ENCODE data around the gene GNG7. TPM values are rescaled to one million over a fixed set of nuclear protein-coding genes. Genes with fewer than 3 reads are reported as not detected.
A peak's percentile ranks its signal among the peaks of the same experiment; 100 is the strongest.

Gene GNG7
- total RNA-seq, 1 experiment from 2014 or later = 7.7 TPM

GRCh38 chr19:2700660-2701360 lies 1.7 kb downstream of the GNG7 start:
- no peak for TF ChIP-seq CTCF (conservative IDR thresholded peaks at IDR 0.05)
- H3K9ac ChIP-seq (ENCODE audit: extremely low read depth, insufficient read length, low read length) = no peak overlapping the region
- no peak overlapping the region for H2BK12ac ChIP-seq (ENCODE audit: insufficient read length, low read depth, low read length)
- no peak overlapping the region for H2BK5ac ChIP-seq (ENCODE audit: insufficient read length, low read length)
- Mint-ChIP-seq H3K4me3 (peak overlapping the region; percentile 78 to 95; a peak in 4 of 5 replicates), H3K36me3 (ENCODE audit: insufficient read depth in 1 of 3, low read depth in 3 of 3) (no peaks in the 10 kb centered on the region; a peak in 1 of 7 replicates), H3K4me1 (peaks cover 12 to 17% of the 10 kb centered on the region in 2 experiments), H3K27me3 (ENCODE audit: low read depth) (peaks cover 29% of the 10 kb centered on the region), H3K9me3 (no peaks in the 10 kb centered on the region), H3K27ac (peak overlapping the region in 1 of 3 experiments; percentile 33; a peak in 1 of 7 replicates)
- peak overlapping the region; percentile 98 for H3K4me2 ChIP-seq (ENCODE audit: insufficient read depth, insufficient read length, low read length)
- H4K20me1 ChIP-seq (ENCODE audit: control insufficient read depth, insufficient read depth, insufficient read length) = no peaks in the 10 kb centered on the region
- no peak overlapping the region for H3T11ph ChIP-seq (ENCODE audit: low read length)
- no peaks in the 10 kb centered on the region for H3K9me3 ChIP-seq (ENCODE audit: control insufficient read depth, low read depth, low read length)
- peaks cover 7% of the 10 kb centered on the region for H3K23me2 ChIP-seq (ENCODE audit: insufficient read length, low read depth, low read length, poor library complexity, severe bottlenecking)
- no peak overlapping the region for H3K18ac ChIP-seq (ENCODE audit: insufficient read length, low read depth, low read length)
- no peak overlapping the region for H4K5ac ChIP-seq (ENCODE audit: insufficient read length, low read depth, low read length)
- H2BK120ac ChIP-seq (ENCODE audit: low read depth, low read length, poor library complexity, severe bottlenecking) = no peak overlapping the region
- H3K79me1 ChIP-seq (ENCODE audit: insufficient read depth, low read depth, low read length, poor library complexity, severe bottlenecking) = no peaks in the 10 kb centered on the region
- H3K4me1 ChIP-seq (ENCODE audit: insufficient read depth, low read length) = no peaks in the 10 kb centered on the region
- no CpG with 5 or more reads among the region's 26 CpGs for WGBS (ENCODE audit: extremely low coverage, insufficient read length, low lambda C conversion rate)
- H3K23ac ChIP-seq (ENCODE audit: insufficient read length, low read depth, low read length) = no peak overlapping the region
- no peaks in the 10 kb centered on the region for H3K79me2 ChIP-seq (ENCODE audit: insufficient read depth, low read length)
- no peak overlapping the region for H4K8ac ChIP-seq (replicated peaks; ENCODE audit: insufficient read length, low read depth, low read length)
- no peak overlapping the region for H2AFZ ChIP-seq (ENCODE audit: low read length)
- H2BK15ac ChIP-seq (ENCODE audit: low read depth, low read length) = no peak overlapping the region
- no peak overlapping the region for H3K4ac ChIP-seq (ENCODE audit: low read depth, low read length)
- no peak overlapping the region for H2AK5ac ChIP-seq (ENCODE audit: insufficient read length, low read length)
- H3K14ac ChIP-seq (ENCODE audit: insufficient read depth, low read length) = no peak overlapping the region
- H3K27ac ChIP-seq (ENCODE audit: insufficient read length, low read depth, low read length) = no peak overlapping the region
- no peak overlapping the region for H3K56ac ChIP-seq (ENCODE audit: insufficient read length, low read depth, low read length)
- peaks cover 6% of the 10 kb centered on the region; the same call in 1 of the 2 replicates for H3K27me3 ChIP-seq (ENCODE audit: insufficient read depth, low read length)
- no peak overlapping the region for H4K91ac ChIP-seq (ENCODE audit: insufficient read length, low read depth, low read length)
- no peak for DNase-seq
- H2BK20ac ChIP-seq (ENCODE audit: low read depth, low read length, poor library complexity, severe bottlenecking) = no peak overlapping the region
